Stimulated activated CD4-positive, alpha-beta T cell treated with anti-CD3 and anti-CD28 coated beads, TNF-alpha, amount 100 ng/mL, for 4 hours (primary cell): ENCODE measurements around the gene RAPGEF2.
"Not testable (repeated sequence)": the region's sequence is repeated elsewhere in the genome, so short reads cannot be mapped to it uniquely, and the experiment has no call there.

Experiments used
- DNase-seq, 3 experiments: peaks; one replicate each; pipeline ENCODE4 v3.0.0-alpha.2; 2020; ENCODE audit warnings: low read depth in 3 of 3

Gene RAPGEF2

GRCh38 chr4:159098482-159099127 is 4.3 kb upstream of the RAPGEF2 start:
- DNase-seq = no peak

GRCh38 chr4:159101988-159102621 is 774 bp upstream of the RAPGEF2 start:
- DNase-seq = no peak

- peak in 2 of 3 experiments; percentile 16 to 32 for DNase-seq
Observed at GRCh38 chr4:159103384-159103990, 608 bp downstream of the RAPGEF2 start.

- DNase-seq = no peak
Observed at GRCh38 chr4:159104694-159105414, 2.0 kb downstream of the RAPGEF2 start.

GRCh38 chr4:159105761-159106243 is 2.9 kb downstream of the RAPGEF2 start:
- DNase-seq = no peak

- DNase-seq = no peak
Observed at GRCh38 chr4:159106636-159107035, 3.8 kb downstream of the RAPGEF2 start.

GRCh38 chr4:159107203-159107925 is 4.5 kb downstream of the RAPGEF2 start:
- DNase-seq = no peak

- no peak for DNase-seq
Observed at GRCh38 chr4:159108124-159108523, 5.2 kb downstream of the RAPGEF2 start.

GRCh38 chr4:159110961-159111360 is 8.1 kb downstream of the RAPGEF2 start:
- DNase-seq = no peak

GRCh38 chr4:159111416-159111815 is 8.5 kb downstream of the RAPGEF2 start:
- no peak for DNase-seq

GRCh38 chr4:159113366-159113765 is 10.5 kb downstream of the RAPGEF2 start:
- not testable (repeated sequence) for DNase-seq

GRCh38 chr4:159116098-159116497 is 13.2 kb downstream of the RAPGEF2 start:
- not testable (repeated sequence) for DNase-seq

- not testable (repeated sequence) for DNase-seq
Observed at GRCh38 chr4:159116693-159117092, 13.8 kb downstream of the RAPGEF2 start.

- DNase-seq = no peak
Observed at GRCh38 chr4:159117564-159117963, 14.7 kb downstream of the RAPGEF2 start.

GRCh38 chr4:159117968-159118367 is 15.1 kb downstream of the RAPGEF2 start:
- DNase-seq = no peak

- no peak for DNase-seq
Observed at GRCh38 chr4:159121371-159121770, 18.5 kb downstream of the RAPGEF2 start.

- DNase-seq = no peak
Observed at GRCh38 chr4:159126716-159127115, 23.8 kb downstream of the RAPGEF2 start.

GRCh38 chr4:159127745-159128518 is 25.1 kb downstream of the RAPGEF2 start:
- no peak for DNase-seq

- no peak for DNase-seq
Observed at GRCh38 chr4:159129814-159130550, 27.1 kb downstream of the RAPGEF2 start.

GRCh38 chr4:159131564-159131963 is 28.7 kb downstream of the RAPGEF2 start:
- no peak for DNase-seq
